Measurements from ENCODE around the gene GSDME.

GRCh38 chr7:24742506-24743162, 14.6 kb downstream of the GSDME start:
- TF ChIP-seq EZH2 (IDR thresholded peaks at IDR 0.05; ENCODE audit: low read length, missing control alignments): no peak
- TF ChIP-seq, protein P1, sequence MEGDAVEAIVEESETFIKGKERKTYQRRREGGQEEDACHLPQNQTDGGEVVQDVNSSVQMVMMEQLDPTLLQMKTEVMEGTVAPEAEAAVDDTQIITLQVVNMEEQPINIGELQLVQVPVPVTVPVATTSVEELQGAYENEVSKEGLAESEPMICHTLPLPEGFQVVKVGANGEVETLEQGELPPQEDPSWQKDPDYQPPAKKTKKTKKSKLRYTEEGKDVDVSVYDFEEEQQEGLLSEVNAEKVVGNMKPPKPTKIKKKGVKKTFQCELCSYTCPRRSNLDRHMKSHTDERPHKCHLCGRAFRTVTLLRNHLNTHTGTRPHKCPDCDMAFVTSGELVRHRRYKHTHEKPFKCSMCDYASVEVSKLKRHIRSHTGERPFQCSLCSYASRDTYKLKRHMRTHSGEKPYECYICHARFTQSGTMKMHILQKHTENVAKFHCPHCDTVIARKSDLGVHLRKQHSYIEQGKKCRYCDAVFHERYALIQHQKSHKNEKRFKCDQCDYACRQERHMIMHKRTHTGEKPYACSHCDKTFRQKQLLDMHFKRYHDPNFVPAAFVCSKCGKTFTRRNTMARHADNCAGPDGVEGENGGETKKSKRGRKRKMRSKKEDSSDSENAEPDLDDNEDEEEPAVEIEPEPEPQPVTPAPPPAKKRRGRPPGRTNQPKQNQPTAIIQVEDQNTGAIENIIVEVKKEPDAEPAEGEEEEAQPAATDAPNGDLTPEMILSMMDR (conservative IDR thresholded peaks at IDR 0.05 in 1 of 2, IDR thresholded peaks at IDR 0.05 in 1 of 2; ENCODE audit: low read depth in 1 of 2, low read length in 2 of 2): no peak

Measured in fibroblast of lung (primary cell).